HG03571 (cell line): ENCODE data around the gene GRAP.

Experiments
- ATAC-seq: cut with Tn5 transposase; IDR thresholded peaks from one replicate; pipeline ENCODE4 v1.9.1; 2021; ENCODE audit not compliant: unreplicated experiment

Gene GRAP

GRCh38 chr17:19003543-19004420, 43.0 kb downstream of the GRAP start:
- no peak for ATAC-seq

- no peak for ATAC-seq
Observed at GRCh38 chr17:19002805-19003542, 43.8 kb downstream of the GRAP start.

- no peak for ATAC-seq
Observed at GRCh38 chr17:19001907-19002590, 44.7 kb downstream of the GRAP start.

- no peak for ATAC-seq
Observed at GRCh38 chr17:19000531-19001325, 46.0 kb downstream of the GRAP start.

GRCh38 chr17:18999911-19000310, 46.8 kb downstream of the GRAP start:
- no peak for ATAC-seq

- ATAC-seq = no peak
Observed at GRCh38 chr17:18999394-18999793, 47.4 kb downstream of the GRAP start.

GRCh38 chr17:18997650-18998196, 49.0 kb downstream of the GRAP start:
- ATAC-seq = no peak

- ATAC-seq = no peak
Observed at GRCh38 chr17:18996458-18996857, 50.3 kb downstream of the GRAP start.

GRCh38 chr17:18995220-18995619, 51.5 kb downstream of the GRAP start:
- ATAC-seq = no peak

- ATAC-seq = no peak
Observed at GRCh38 chr17:18994631-18995030, 52.1 kb downstream of the GRAP start.

- no peak for ATAC-seq
Observed at GRCh38 chr17:18993905-18994526, 52.7 kb downstream of the GRAP start.

- ATAC-seq = no peak
Observed at GRCh38 chr17:18992454-18993130, 54.2 kb downstream of the GRAP start.

GRCh38 chr17:18991531-18992315, 55.0 kb downstream of the GRAP start:
- ATAC-seq = no peak

- no peak for ATAC-seq
Observed at GRCh38 chr17:18990331-18990730, 56.4 kb downstream of the GRAP start.

- no peak for ATAC-seq
Observed at GRCh38 chr17:18988546-18989173, 58.1 kb downstream of the GRAP start.

- ATAC-seq = no peak
Observed at GRCh38 chr17:18987862-18988545, 58.8 kb downstream of the GRAP start.

GRCh38 chr17:18987230-18987610, 59.5 kb downstream of the GRAP start:
- no peak for ATAC-seq
